Lung (tissue), 12 donors: ENCODE data around the gene SCARF2. TPM values are rescaled to one million over a fixed set of nuclear protein-coding genes. Genes with fewer than 3 reads are reported as not detected.
"Not testable (repeated sequence)": the region's sequence is repeated elsewhere in the genome, so short reads cannot be mapped to it uniquely, and the experiment has no call there.

Experiments
- ATAC-seq: fragments of 200-7000 bp; cut with Tn5 transposase; one replicate; pipeline ENCODE4 v1.9.1; 2020; ENCODE audit warnings: moderate number of reproducible peaks; ENCODE audit not compliant: insufficient read depth, low FRiP score
- DNase-seq, 3 donors: peaks; one replicate each; pipeline ENCODE4 v3.0.0-alpha.2; 2013 to 2017
- H3K27ac ChIP-seq, 2 donors: one replicate each; pipeline ENCODE4 v1.5.1; 2013; ENCODE audit warnings: mild to moderate bottlenecking in 2 of 2, moderate library complexity in 2 of 2, control low read depth in 1 of 2, inconsistent platforms in 1 of 2, low read depth in 1 of 2, low read length in 1 of 2
- H3K27me3 ChIP-seq, 3 donors: one replicate each; pipeline ENCODE4 v1.5.1; 2013; ENCODE audit warnings: low read length in 2 of 3; ENCODE audit not compliant: control insufficient read depth in 3 of 3, insufficient read depth in 3 of 3
- H3K36me3 ChIP-seq, 4 donors: one replicate each; pipeline ENCODE4 v1.5.1; 2013; ENCODE audit warnings: low read length in 4 of 4, mild to moderate bottlenecking in 1 of 4, moderate library complexity in 1 of 4; ENCODE audit not compliant: control insufficient read depth in 4 of 4, insufficient read depth in 4 of 4
- H3K4me1 ChIP-seq, 5 donors: one replicate each; pipeline ENCODE4 v1.5.1; 2013; ENCODE audit warnings: low read length in 5 of 5, mild to moderate bottlenecking in 2 of 5, moderate library complexity in 1 of 5; ENCODE audit not compliant: control insufficient read depth in 5 of 5, insufficient read depth in 5 of 5
- H3K4me3 ChIP-seq: one replicate; pipeline ENCODE4 v1.5.1; 2013; ENCODE audit warnings: mild to moderate bottlenecking, control low read depth, moderate library complexity
- H3K9ac ChIP-seq, 2 donors: one replicate each; pipeline ENCODE4 v1.5.1; 2013; ENCODE audit warnings: low read length in 2 of 2, control low read depth in 1 of 2; ENCODE audit not compliant: insufficient read depth in 1 of 2
- H3K9me3 ChIP-seq, 4 donors: one replicate each; pipeline ENCODE4 v1.5.1; 2013; ENCODE audit warnings: low read length in 3 of 4, mild to moderate bottlenecking in 1 of 4, moderate library complexity in 1 of 4; ENCODE audit not compliant: control insufficient read depth in 4 of 4, insufficient read depth in 3 of 4
- CTCF ChIP-seq: IDR thresholded peaks from 2 replicates; pipeline ENCODE4 v1.5.1; 2012; ENCODE audit warnings: mild to moderate bottlenecking; ENCODE audit errors: control extremely low read depth, extremely low read depth
- WGBS, 2 donors: extraction: QIAGEN DNeasy Blood & Tissue Kit; methylation state at CpG; one replicate each; pipeline ENCODE4 v1.1.7; 2013; 5-methylcytosine and 5-hydroxymethylcytosine counted together
- polyA plus RNA-seq, 2 donors: library from polyadenylated mRNA; stranded (reverse); fragments of 200-250 nt; gene quantifications; one replicate each; pipeline ENCODE4 v1.2.1, GENCODE V29; 2013
- total RNA-seq, 2 donors: library from RNA; depleted of rRNA in 1 of 2; stranded (reverse); fragments of >200 nt in 1 of 2; gene quantifications; one replicate each; pipeline ENCODE4 v1.2.1, GENCODE V29; 2014 to 2021
- donor health status: control.
- donor health status: control.
- donor health status: Bipolar disorder and iron deficiency.
- donor health status: healthy.
- donor health status: DM: yes; HTN: yes; CAD: no.

The SCARF2 gene
- total and polyA plus RNA-seq, 4 donors = 4.7 to 32.9 (median 16.4) TPM

- DNase-seq = no peak
- Histone ChIP-seq H3K27me3 (no peaks in the 10 kb centered on the region), H3K4me3 (no peak overlapping the region), H3K27ac (no peak overlapping the region), H3K9me3 (no peaks in the 10 kb centered on the region), H3K4me1 (peaks cover 0 to 28% (median 6%) of the 10 kb centered on the region in 5 donors), H3K36me3 (no peaks in the 10 kb centered on the region), H3K9ac (no peak overlapping the region)
- 99 to 100% methylated on average over 2 of the region's 2 CpGs for WGBS, 2 donors
- no peak for ATAC-seq
- TF ChIP-seq CTCF = no peak
Observed at GRCh38 chr22:20419664-20419951, 18.0 kb downstream of the SCARF2 start.

GRCh38 chr22:20418211-20418788 is 19.3 kb downstream of the SCARF2 start:
- TF ChIP-seq CTCF = peak; percentile 90
- WGBS, 2 donors = 16 to 21% methylated on average over 40 to 42 of the region's 42 CpGs
- Histone ChIP-seq H3K27me3 (no peaks in the 10 kb centered on the region), H3K27ac (peak overlapping the region in 1 of 2 donors; percentile 17), H3K9ac (peak overlapping the region in 1 of 2 donors; percentile 2), H3K36me3 (no peaks in the 10 kb centered on the region), H3K9me3 (no peaks in the 10 kb centered on the region), H3K4me3 (no peak overlapping the region), H3K4me1 (peaks cover 0 to 15% (median 6%) of the 10 kb centered on the region in 5 donors)
- ATAC-seq = peak; percentile 94
- peak; percentile 87 to 92 (median 88) for DNase-seq

DNA sequence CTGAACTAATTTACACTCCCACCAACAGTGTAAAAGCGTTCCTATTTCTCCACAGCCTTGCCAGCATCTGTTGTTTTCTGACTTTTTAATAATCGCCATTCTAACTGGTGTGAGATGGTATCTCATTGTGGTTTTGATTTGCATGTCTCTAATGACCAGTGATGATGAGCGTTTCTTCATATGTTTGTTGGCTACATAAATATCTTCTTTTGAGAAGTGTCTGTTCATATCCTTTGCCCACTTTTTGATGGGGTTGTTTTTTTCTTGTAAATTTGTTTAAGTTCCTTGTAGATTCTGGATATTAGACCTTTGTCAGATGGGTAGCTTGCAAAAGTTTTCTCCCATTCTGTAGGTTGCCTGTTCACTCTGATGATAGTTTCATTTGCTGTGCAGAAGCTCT is 21.9 kb downstream of the SCARF2 start:
- H3K9ac ChIP-seq, H3K36me3 ChIP-seq, DNase-seq: not testable (repeated sequence)

GRCh38 chr22:20415241-20415640 is 22.4 kb downstream of the SCARF2 start:
- not testable (repeated sequence) for H3K9ac ChIP-seq, DNase-seq, H3K27ac ChIP-seq, H3K36me3 ChIP-seq, ATAC-seq, H3K27me3 ChIP-seq, H3K4me1 ChIP-seq, H3K4me3 ChIP-seq, H3K9me3 ChIP-seq
- 76 to 96% methylated on average over 3 of the region's 3 CpGs for WGBS, 2 donors

More for the DNA sequence above, 21.9 kb downstream of the SCARF2 start:
- WGBS, 2 donors = 87 to 88% methylated on average over 3 of the region's 3 CpGs
- H3K9me3 ChIP-seq, H3K4me3 ChIP-seq, H3K4me1 ChIP-seq, ATAC-seq, H3K27me3 ChIP-seq, H3K27ac ChIP-seq: not testable (repeated sequence)
